A673 (cell line): ENCODE data around the gene C3orf20. TPM values are rescaled to one million over a fixed set of nuclear protein-coding genes. Genes with fewer than 3 reads are reported as not detected.

Experiments
- BruUV-seq: library from RNA; stranded (reverse); fragments of 400-500 nt; replicated peaks from 2 replicates; lab custom pipeline; 2021; lab: Mats Ljungman, UMichigan
- CTCF ChIA-PET: fragments of 300-600 bp; sonication (Branson Sonifier 250); formaldehyde crosslinking; loops from one replicate; lab custom pipeline; 2022; ENCODE audit warnings: antibody characterized with exemption; lab: Charles Lee
- POLR2A ChIA-PET: fragments of 300-600 bp; sonication (Branson Sonifier 250); formaldehyde crosslinking; loops from one replicate; lab custom pipeline; 2022; ENCODE audit warnings: antibody characterized with exemption; ENCODE audit not compliant: low non-redundant PET; lab: Charles Lee
- DNase-seq: peaks from one replicate; pipeline ENCODE4 v3.0.0-alpha.2; 2015; ENCODE audit warnings: low spot score
- H3K27ac ChIP-seq: fragments of 200-600 bp; sonication (generic); 2 replicates; pipeline ENCODE4 v1.5.1; 2016; ENCODE audit warnings: mixed run types, low read depth, mild to moderate bottlenecking, mixed read lengths, antibody characterized with exemption, low read length; ENCODE audit not compliant: poor library complexity, severe bottlenecking
- H3K27me3 ChIP-seq: fragments of 200-600 bp; sonication (generic); replicated peaks from 2 replicates; pipeline ENCODE4 v1.6.1; 2017; ENCODE audit warnings: mixed run types, low read depth, mild to moderate bottlenecking, mixed read lengths, antibody characterized with exemption, low read length; ENCODE audit not compliant: insufficient read depth, poor library complexity
- H3K36me3 ChIP-seq: fragments of 200-600 bp; sonication (generic); 2 replicates; pipeline ENCODE4 v1.6.1; 2016; ENCODE audit warnings: mixed run types, mild to moderate bottlenecking, mixed read lengths, antibody characterized with exemption, low read length; ENCODE audit not compliant: insufficient read depth, poor library complexity, severe bottlenecking
- H3K4me1 ChIP-seq: fragments of 200-600 bp; sonication (generic); 2 replicates; pipeline ENCODE4 v1.6.1; 2017; ENCODE audit warnings: mixed run types, mild to moderate bottlenecking, mixed read lengths, antibody characterized with exemption, low read length; ENCODE audit not compliant: insufficient read depth, poor library complexity, severe bottlenecking
- H3K4me3 ChIP-seq: fragments of 200-600 bp; sonication (generic); 2 replicates; pipeline ENCODE4 v1.5.1; 2016; ENCODE audit warnings: low read depth, mixed run types, mild to moderate bottlenecking, mixed read lengths, low read length; ENCODE audit not compliant: poor library complexity, severe bottlenecking
- H3K9me3 ChIP-seq: fragments of 200-600 bp; sonication (generic); 2 replicates; pipeline ENCODE4 v1.6.1; 2016; ENCODE audit warnings: mixed run types, low read depth, mild to moderate bottlenecking, mixed read lengths, antibody characterized with exemption, low read length; ENCODE audit not compliant: poor library complexity, severe bottlenecking
- CTCF ChIP-seq: fragments of 300-800, 200-600 bp; sonication (generic); conservative IDR thresholded peaks from 2 replicates; pipeline ENCODE4 v1.5.1; 2017; ENCODE audit warnings: low read depth, mild to moderate bottlenecking, antibody characterized with exemption, low read length, moderate library complexity, mixed read lengths
- EZH2 ChIP-seq: fragments of 200-600 bp; sonication (generic); IDR thresholded peaks from 2 replicates; pipeline ENCODE4 v1.6.1; 2017; ENCODE audit warnings: borderline replicate concordance, low read depth, mild to moderate bottlenecking, mixed read lengths, antibody characterized with exemption, low read length; ENCODE audit not compliant: poor library complexity, severe bottlenecking
- intact Hi-C: fragments of 100-400 bp; cut with micrococcal nuclease; formaldehyde crosslinking; loops from one replicate; pipeline ENCODE4 v1.10.0; 2022; ENCODE audit not compliant: unreplicated experiment
- total RNA-seq: library from RNA; stranded (reverse); gene quantifications from 2 replicates; pipeline ENCODE4 v1.2.3, GENCODE V29; 2021

The C3orf20 gene
- total RNA-seq, 1 experiment from 2014 or later, result 0.17 TPM

DNA sequence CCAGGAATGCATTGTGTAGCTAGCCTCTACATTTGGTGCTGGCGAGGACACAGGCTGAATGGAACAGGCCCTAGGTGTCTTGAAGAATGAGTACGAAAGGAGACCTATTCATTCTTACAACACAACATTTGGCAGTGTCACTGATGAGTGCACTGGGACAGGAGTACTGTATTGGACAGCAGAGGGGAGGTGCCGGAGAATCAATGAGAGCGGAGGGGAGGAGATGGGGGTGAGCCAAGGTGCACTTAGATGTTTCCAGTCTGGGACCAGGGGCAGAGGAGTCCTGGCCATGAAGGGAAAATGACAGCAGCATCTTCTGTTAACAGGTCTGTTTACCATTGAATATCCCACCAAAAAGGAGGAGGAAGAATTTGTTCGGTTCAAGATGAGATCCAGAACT, 53.2 kb downstream of the C3orf20 start:
- Histone ChIP-seq H3K9me3 (no peaks in the 10 kb centered on the region), H3K27me3 (no peaks in the 10 kb centered on the region), H3K36me3 (no peaks in the 10 kb centered on the region), H3K4me1 (no peaks in the 10 kb centered on the region), H3K27ac (no peak overlapping the region), H3K4me3 (no peak overlapping the region)
- ChIA-PET CTCF (no interaction called here), POLR2A (no interaction called here)
- no TSS peak for BruUV-seq
- DNase-seq, result no peak
- intact Hi-C loops, result no loop called here
- TF ChIP-seq EZH2 (no peak), CTCF (no peak)

- no peaks in the 10 kb centered on the region for H3K9me3 ChIP-seq
- DNase-seq, result no peak
- H3K4me1 ChIP-seq, result no peaks in the 10 kb centered on the region
- no peak overlapping the region for H3K4me3 ChIP-seq
- no peaks in the 10 kb centered on the region for H3K27me3 ChIP-seq
- ChIA-PET CTCF (no interaction called here), POLR2A (no interaction called here)
- no TSS peak for BruUV-seq
- no peaks in the 10 kb centered on the region for H3K36me3 ChIP-seq
- intact Hi-C loops, result no loop called here
- no peak overlapping the region for H3K27ac ChIP-seq
- TF ChIP-seq EZH2 (no peak), CTCF (no peak)
Measured at GRCh38 chr3:14730703-14731382, 55.9 kb downstream of the C3orf20 start.

DNA sequence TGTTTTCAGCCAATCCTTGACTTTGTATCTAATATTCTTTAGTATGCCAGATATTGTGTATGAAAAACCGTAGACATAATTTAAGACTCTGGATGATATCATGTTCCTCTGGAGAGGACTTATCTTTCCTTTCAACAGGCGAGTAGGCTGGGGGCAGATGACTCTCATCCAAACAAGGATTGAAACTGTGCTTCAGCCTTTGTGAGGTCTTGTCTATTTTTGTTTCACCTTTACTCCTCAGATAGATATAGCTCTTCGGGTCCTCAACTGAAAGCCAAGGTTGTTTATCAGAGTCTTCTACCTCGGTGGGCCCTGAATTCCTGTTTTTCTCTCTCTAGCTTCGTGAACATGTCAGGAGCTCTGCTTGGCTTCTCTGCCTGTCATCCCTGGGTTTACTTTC, 66.0 kb downstream of the C3orf20 start:
- DNase-seq, result no peak
- no peak overlapping the region for H3K4me3 ChIP-seq
- H3K27me3 ChIP-seq, result no peaks in the 10 kb centered on the region
- H3K9me3 ChIP-seq, result no peaks in the 10 kb centered on the region
- no peaks in the 10 kb centered on the region for H3K36me3 ChIP-seq
- no peak for TF ChIP-seq EZH2
- no peak for TF ChIP-seq CTCF
- ChIA-PET POLR2A (no interaction called here), CTCF (no interaction called here)
- no peak overlapping the region for H3K27ac ChIP-seq
- BruUV-seq, result no TSS peak
- H3K4me1 ChIP-seq, result no peaks in the 10 kb centered on the region
- intact Hi-C loops, result no loop called here
